Gastrocnemius medialis (tissue), 4 donors: ENCODE measurements around the gene ZNF195.

Experiments
- POLR2A ChIP-seq, 2 donors: fragments of 450-650 bp; IDR thresholded peaks; one replicate each; pipeline ENCODE4 v1.6.1; 2017; ENCODE audit warnings: antibody characterized with exemption in 2 of 2, mild to moderate bottlenecking in 2 of 2, moderate library complexity in 2 of 2
- TF ChIP-seq, protein P1 (sequence below), 5 experiments: fragments of 450-650 bp in 3 of 5; fragments of 200-600 bp in 2 of 5; sonication (generic) in 2 of 5; IDR thresholded peaks in 4 of 5; conservative IDR thresholded peaks in 1 of 5; 1 replicate in 4 of 5; 2 replicates in 1 of 5; pipeline ENCODE4 v1.5.1; 2016 to 2019; ENCODE audit warnings: antibody characterized with exemption in 5 of 5, mild to moderate bottlenecking in 3 of 5, moderate library complexity in 3 of 5

DNA sequence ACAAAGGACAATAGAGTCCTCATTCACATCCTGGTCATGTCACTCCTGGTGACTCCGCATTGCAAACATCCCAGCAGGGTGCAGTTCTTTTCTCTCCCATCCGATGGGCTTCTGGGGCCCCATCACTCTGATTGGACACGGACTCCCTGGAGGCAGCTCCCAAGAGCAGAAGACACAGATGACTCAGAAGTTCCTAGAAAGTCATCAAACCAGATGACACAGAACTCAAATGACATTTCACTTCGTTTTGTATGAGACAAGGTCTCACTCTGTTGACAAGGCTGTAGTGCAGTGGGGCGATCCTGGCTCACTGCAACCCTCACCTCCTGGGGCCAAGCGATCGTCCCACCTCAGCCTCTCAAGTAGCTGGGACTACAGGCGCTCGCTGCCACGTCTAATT is 33.2 kb downstream of the ZNF195 start:
- TF ChIP-seq, protein P1, sequence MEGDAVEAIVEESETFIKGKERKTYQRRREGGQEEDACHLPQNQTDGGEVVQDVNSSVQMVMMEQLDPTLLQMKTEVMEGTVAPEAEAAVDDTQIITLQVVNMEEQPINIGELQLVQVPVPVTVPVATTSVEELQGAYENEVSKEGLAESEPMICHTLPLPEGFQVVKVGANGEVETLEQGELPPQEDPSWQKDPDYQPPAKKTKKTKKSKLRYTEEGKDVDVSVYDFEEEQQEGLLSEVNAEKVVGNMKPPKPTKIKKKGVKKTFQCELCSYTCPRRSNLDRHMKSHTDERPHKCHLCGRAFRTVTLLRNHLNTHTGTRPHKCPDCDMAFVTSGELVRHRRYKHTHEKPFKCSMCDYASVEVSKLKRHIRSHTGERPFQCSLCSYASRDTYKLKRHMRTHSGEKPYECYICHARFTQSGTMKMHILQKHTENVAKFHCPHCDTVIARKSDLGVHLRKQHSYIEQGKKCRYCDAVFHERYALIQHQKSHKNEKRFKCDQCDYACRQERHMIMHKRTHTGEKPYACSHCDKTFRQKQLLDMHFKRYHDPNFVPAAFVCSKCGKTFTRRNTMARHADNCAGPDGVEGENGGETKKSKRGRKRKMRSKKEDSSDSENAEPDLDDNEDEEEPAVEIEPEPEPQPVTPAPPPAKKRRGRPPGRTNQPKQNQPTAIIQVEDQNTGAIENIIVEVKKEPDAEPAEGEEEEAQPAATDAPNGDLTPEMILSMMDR (IDR thresholded peaks at IDR 0.05 in 4 of 5, conservative IDR thresholded peaks at IDR 0.05 in 1 of 5): no peak
- no peak for TF ChIP-seq POLR2A (IDR thresholded peaks at IDR 0.05)
